ENCODE results near the gene SCYGR6.

DNA sequence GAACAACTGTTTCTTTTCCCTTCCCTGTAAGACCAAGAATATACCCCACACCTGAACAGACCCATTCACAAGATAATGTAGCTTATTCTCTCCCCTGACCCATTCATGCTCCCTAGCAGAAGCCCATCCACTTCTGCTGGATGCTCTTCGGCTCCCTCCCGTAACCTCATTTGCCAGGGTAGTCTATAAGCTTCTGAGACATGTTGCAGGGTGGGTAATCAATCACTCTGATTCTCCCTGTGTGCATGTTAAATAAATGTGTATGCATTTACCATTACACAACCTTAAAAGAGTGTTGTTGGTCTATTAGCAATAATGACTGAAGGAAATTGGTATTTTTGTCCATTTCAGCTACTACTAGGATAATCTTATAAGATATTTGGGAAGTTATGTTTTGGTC is 8.1 kb downstream of the SCYGR6 start:
- TF ChIP-seq, protein P1, sequence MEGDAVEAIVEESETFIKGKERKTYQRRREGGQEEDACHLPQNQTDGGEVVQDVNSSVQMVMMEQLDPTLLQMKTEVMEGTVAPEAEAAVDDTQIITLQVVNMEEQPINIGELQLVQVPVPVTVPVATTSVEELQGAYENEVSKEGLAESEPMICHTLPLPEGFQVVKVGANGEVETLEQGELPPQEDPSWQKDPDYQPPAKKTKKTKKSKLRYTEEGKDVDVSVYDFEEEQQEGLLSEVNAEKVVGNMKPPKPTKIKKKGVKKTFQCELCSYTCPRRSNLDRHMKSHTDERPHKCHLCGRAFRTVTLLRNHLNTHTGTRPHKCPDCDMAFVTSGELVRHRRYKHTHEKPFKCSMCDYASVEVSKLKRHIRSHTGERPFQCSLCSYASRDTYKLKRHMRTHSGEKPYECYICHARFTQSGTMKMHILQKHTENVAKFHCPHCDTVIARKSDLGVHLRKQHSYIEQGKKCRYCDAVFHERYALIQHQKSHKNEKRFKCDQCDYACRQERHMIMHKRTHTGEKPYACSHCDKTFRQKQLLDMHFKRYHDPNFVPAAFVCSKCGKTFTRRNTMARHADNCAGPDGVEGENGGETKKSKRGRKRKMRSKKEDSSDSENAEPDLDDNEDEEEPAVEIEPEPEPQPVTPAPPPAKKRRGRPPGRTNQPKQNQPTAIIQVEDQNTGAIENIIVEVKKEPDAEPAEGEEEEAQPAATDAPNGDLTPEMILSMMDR (conservative IDR thresholded peaks at IDR 0.05): no peak
- no peak for TF ChIP-seq ZFX (IDR thresholded peaks at IDR 0.05)
